Effector CD8-positive, alpha-beta T cell (primary cell): ENCODE data around the gene FKBP14.
"Not testable (repeated sequence)": the region's sequence is repeated elsewhere in the genome, so short reads cannot be mapped to it uniquely, and the experiment has no call there.

Source experiments
- DNase-seq: peaks from one replicate; lab custom pipeline; 2025; lab: John Stamatoyannopoulos, UW

The FKBP14 gene

GRCh38 chr7:29990931-29991330 lies 35.6 kb downstream of the FKBP14 start:
- no peak for DNase-seq

DNA sequence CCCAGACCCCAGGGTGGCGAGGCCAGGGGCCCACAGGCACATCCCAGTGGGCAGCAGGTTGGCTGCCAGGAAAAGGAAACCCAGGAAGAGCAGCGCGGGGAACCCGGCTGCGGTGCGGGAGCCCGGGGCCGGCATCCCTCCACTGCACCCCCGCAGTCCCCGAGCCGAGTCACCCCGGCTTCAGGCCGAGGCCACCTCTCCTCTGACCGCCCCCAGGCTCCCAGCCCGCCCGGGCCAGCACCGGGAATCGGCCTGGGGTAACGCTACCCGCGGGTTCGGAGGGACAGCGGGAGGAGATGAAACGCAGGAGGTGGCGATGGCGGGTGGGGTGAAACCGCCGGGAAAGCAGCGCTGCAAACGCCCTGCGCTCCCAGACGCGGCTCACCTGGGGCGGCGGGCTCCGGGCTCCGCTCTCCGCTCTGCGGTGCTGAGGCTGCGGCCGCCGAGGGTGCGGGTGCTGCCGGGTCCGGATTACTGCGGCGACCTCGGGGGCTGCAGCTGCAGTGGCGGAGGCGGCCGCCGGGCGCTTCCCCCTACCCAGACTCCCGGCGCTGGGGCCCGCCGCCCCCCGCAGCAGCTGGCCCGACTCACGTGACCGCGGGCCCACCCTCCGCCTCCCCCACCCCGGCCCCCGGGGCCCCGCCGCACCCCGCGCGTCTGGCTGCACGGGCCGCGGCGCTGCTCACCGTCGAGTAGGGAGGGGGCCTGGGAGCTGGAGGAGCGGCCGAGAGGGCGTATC lies 37.1 kb downstream of the FKBP14 start, which contains the start of gene SCRN1:
Gene SCRN1, minus strand, starts transcription at position 545 of the 739 bp plus-strand sequence. CDS start 20,734 bp downstream, outside the sequence.
- peak; percentile 24 for DNase-seq

- DNase-seq, result peak; percentile 5
Measured at GRCh38 chr7:29988424-29989256, 37.9 kb downstream of the FKBP14 start.

- no peak for DNase-seq
Measured at GRCh38 chr7:29987811-29988317, 38.6 kb downstream of the FKBP14 start.

DNA sequence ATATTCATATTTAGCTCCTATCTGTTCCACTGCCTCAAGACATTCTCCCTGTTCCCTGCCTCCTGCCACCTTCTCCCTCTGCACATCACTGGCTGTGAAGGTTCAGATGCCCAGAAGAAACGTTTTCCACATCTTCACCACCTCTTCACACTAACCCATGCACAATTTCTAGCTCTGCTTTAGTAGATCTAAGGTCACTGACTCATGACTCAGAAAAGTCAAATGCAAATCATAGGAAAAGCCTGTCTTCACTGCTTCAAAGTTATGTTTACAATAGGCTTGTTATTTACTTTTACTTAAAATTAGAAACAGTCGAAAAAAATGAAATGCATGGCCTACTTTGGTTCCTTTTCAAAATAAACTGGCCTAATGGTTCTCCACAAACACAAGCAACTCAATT lies 39.4 kb downstream of the FKBP14 start:
- DNase-seq, result no peak

- no peak for DNase-seq
Measured at GRCh38 chr7:29980151-29980550, 46.4 kb downstream of the FKBP14 start.

GRCh38 chr7:29977886-29978651 lies 48.4 kb downstream of the FKBP14 start:
- DNase-seq, result no peak

GRCh38 chr7:29976673-29977415 lies 49.7 kb downstream of the FKBP14 start:
- no peak for DNase-seq

- no peak for DNase-seq
Measured at GRCh38 chr7:29976266-29976665, 50.2 kb downstream of the FKBP14 start.

DNA sequence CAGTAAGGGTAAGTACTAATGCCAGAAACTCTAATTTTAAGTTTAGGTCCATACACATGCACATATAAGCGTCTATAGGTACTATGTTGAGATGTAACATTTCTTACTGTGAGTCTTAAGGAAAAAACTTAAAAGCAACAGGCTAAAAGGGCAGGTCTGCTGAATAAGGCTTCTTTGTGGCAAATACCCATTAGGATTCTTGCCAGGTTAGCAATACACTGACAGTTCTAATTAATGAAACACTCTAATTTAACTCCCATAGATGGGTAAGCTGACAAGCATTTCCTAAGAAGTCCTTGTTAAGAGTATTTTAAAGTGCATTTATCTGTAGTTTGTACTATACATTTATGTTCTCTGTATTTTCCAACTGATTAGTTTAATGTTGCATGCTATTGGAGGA lies 50.9 kb downstream of the FKBP14 start:
- DNase-seq, result no peak

- no peak for DNase-seq
Measured at GRCh38 chr7:29974286-29974685, 52.2 kb downstream of the FKBP14 start.

GRCh38 chr7:29972315-29972669 lies 54.2 kb downstream of the FKBP14 start:
- no peak for DNase-seq

DNA sequence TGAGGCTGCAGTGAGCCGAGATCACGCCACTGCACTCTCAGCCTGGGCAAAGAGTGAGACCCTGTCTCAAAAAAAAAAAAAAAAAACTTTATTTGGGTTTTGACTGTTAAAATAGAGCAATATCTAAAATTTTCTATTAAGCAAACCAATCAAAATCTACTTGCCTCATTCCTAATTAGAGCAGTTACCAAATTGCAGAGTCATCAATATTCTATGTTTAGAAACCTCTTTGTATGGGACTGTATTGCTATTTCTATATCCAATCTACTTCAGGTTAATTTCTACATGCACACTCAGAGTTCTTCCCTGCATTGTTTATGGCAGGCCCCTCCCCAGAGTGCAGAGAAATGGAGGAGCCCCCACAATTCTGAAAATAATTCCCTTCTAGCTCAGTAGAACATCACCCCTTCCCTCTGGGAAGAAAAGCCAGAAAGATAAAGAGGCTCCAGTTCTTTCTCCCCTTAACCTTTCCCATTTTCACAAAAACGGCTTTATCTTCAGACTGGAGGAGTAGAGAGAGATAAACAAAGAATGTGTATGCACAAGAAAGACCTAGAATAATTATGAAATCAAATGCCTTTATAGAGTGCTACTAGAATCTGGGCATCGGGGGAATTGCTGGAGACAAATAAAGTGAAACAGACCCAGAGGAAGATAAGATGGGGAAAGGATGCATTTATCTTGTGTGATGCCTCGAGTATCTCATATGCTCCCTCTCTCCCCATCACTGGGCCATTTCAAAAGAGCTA lies 54.8 kb downstream of the FKBP14 start:
- no peak for DNase-seq

- DNase-seq, result no peak
Measured at GRCh38 chr7:29970158-29970557, 56.3 kb downstream of the FKBP14 start.

DNA sequence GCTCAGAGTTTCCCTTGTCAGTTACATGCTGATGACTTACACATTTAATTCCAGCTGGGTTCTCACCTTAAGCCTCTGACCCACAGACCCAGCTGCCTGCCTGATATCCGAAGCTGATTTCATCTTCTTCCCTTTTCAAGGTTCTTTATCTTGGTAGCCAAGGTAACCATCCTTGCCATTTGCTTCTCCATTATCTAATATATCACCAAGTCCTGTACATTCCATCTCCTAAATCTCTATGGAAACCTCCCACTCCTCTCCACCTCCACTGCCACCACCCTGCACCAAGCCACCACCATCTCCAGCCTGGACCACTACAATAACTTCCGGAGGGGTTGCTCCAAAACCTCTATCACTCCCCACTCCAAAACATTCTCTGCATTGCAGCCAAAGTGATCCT lies 56.8 kb downstream of the FKBP14 start:
- DNase-seq, result no peak

GRCh38 chr7:29968683-29969395 lies 57.7 kb downstream of the FKBP14 start:
- DNase-seq, result no peak

DNA sequence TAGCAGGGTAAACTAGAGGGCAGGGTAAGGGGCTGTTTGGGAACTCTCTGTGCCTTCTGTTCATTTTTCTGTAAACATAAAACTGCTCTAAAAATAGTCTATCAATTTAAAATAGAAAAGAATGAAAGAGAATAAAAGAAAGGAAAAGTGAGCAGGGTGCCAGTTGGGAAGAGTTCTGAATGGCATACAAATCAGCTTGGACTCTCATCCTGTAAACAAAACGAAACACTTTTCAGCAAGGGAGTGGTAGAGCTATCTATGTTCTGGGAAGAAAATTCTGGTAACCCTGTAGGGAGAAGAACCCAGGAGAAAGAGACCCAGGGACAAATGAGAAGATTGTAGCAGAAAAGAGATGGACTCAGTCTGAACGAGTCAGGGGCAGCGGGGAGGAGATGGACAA lies 61.5 kb downstream of the FKBP14 start:
- no peak for DNase-seq

- no peak for DNase-seq
Measured at GRCh38 chr7:29962035-29962434, 64.5 kb downstream of the FKBP14 start.

DNA sequence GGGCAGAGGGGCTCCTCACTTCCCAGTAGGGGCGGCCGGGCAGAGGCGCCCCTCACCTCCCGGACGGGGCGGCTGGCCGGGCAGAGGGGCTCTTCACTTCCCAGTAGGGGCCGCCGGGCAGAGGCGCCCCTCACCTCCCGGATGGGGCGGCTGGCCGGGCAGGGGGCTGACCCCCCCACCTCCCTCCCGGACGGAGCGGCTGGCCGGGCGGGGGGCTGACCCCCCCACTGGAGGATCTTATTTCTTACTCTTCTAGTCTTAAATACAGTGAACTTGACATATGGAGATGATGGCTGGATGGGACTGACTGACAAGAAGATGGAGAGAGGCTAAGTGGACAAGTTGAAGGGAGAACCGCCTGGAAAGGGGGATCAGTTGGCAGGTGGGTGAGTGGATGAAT lies 64.9 kb downstream of the FKBP14 start:
- DNase-seq, result not testable (repeated sequence)
